ENCODE measurements around the gene RIPOR1.
"Not testable (repeated sequence)": the region's sequence is repeated elsewhere in the genome, so short reads cannot be mapped to it uniquely, and the experiment has no call there.

RIPOR1 gene

GRCh38 chr16:67516296-67517154, 12.1 kb upstream of the RIPOR1 start:
- DNase-seq (ENCODE audit: low spot score): no peak

- no peak for DNase-seq (ENCODE audit: low spot score)
Observed at GRCh38 chr16:67517155-67517445, 11.5 kb upstream of the RIPOR1 start.

GRCh38 chr16:67517661-67518423, 10.8 kb upstream of the RIPOR1 start:
- DNase-seq (ENCODE audit: low spot score): no peak

- no peak for DNase-seq (ENCODE audit: low spot score)
Observed at GRCh38 chr16:67518676-67519075, 10.0 kb upstream of the RIPOR1 start.

- no peak for DNase-seq (ENCODE audit: low spot score)
Observed at GRCh38 chr16:67519242-67519641, 9.4 kb upstream of the RIPOR1 start.

- DNase-seq (ENCODE audit: low spot score): peak; percentile 96
Observed at GRCh38 chr16:67521095-67521804, 7.4 kb upstream of the RIPOR1 start.

- no peak for DNase-seq (ENCODE audit: low spot score)
Observed at GRCh38 chr16:67525176-67525860, 3.3 kb upstream of the RIPOR1 start.

- DNase-seq (ENCODE audit: low spot score): no peak
Observed at GRCh38 chr16:67526149-67526791, 2.4 kb upstream of the RIPOR1 start.

GRCh38 chr16:67528870-67529581, 397 bp downstream of the RIPOR1 start:
- no peak for DNase-seq (ENCODE audit: low spot score)

GRCh38 chr16:67529582-67530012, 968 bp downstream of the RIPOR1 start:
- DNase-seq (ENCODE audit: low spot score): no peak

- peak; percentile 41 for DNase-seq (ENCODE audit: low spot score)
Observed at GRCh38 chr16:67530013-67530939, 1.6 kb downstream of the RIPOR1 start.

GRCh38 chr16:67531247-67531646, 2.6 kb downstream of the RIPOR1 start:
- peak; percentile 79 for DNase-seq (ENCODE audit: low spot score)

- no peak for DNase-seq (ENCODE audit: low spot score)
Observed at GRCh38 chr16:67533024-67533560, 4.5 kb downstream of the RIPOR1 start.

- not testable (repeated sequence) for DNase-seq (ENCODE audit: low spot score)
Observed at GRCh38 chr16:67533987-67534386, 5.4 kb downstream of the RIPOR1 start.

GRCh38 chr16:67534431-67534830, 5.8 kb downstream of the RIPOR1 start:
- DNase-seq (ENCODE audit: low spot score): no peak

GRCh38 chr16:67535201-67535600, 6.6 kb downstream of the RIPOR1 start:
- DNase-seq (ENCODE audit: low spot score): no peak

- no peak for DNase-seq (ENCODE audit: low spot score)
Observed at GRCh38 chr16:67537270-67537635, 8.6 kb downstream of the RIPOR1 start.

GRCh38 chr16:67537636-67538591, 9.3 kb downstream of the RIPOR1 start:
- no peak for DNase-seq (ENCODE audit: low spot score)

Measured in pons (tissue), 1 donor.